Measurements from ENCODE around the gene JARID2. TPM values are rescaled to one million over a fixed set of nuclear protein-coding genes. Genes with fewer than 3 reads are reported as not detected.

Gene JARID2
- polyA plus RNA-seq (ENCODE audit: insufficient read length in 3 of 3) = 10 to 100 TPM; 26.8 to 28.2 (median 28.0) TPM

DNA sequence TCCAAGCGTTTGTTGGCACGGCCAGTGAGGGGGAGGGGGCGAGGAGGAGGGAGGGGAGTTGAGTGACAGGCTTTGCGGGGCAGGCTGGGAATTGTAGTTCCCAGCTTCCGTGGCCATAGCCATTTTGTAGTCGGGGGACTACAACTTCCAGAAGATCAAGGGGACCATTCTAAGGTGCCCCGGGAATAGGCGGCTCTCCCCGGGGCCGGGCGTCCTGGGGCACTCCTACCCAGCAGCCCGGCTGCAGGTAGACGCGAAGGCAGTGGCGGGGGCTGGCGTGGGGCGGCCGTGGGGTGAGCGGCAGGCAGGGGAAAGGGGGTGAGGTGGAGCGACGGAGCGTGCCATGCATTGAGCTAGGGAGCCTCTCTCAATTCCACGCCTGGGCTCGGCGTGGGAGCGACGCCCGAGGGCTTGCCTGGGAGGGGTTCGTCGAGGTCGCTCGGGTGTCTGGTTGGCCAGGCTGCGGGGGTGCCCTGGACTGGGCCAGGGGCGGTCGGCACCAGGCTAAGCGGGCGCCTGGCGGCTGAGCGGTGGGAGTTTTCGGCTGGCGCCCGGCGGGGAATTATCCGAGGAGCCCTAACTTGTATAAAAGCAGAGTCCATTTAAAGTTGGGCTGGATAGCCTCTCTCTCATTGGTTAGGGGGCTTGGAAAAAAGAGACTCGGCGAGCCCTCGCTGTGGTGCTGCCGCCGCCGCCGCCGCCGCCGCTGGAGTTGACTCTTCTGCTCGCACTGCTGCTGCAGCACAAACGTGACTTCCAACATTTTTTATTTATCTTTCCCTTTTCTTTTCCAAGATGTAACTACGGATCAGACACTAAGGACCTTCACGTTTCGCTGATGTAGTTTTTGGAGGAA is at the start of gene JARID2:
JARID2 (plus strand) TSS at position 709 of the 856 bp plus-strand sequence. CDS start 471 bp downstream, outside the sequence.
- DNase-seq (ENCODE audit: low read depth in 3 of 3, low spot score in 2 of 3) = peak; percentile 95 to 98 (median 97)

DNA sequence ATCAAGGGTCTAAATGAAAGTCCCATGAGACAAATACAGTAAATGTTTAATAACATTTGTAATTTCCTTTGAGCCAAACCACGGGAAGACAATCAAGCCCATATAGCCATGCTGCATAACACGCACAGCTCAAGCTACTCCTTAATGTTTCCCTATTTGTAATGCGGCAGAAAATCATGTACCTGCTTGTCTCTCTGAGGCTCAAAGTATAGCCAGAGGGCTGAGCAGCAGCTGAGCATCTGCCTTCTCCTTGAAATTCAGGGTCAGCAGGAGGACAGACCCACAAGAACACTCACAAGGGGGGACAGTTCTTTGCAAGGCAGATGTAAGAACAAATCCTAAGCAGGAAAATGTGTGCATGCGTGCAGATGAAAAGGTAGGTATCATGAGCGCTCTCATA is 45.8 kb upstream of the JARID2 start:
- DNase-seq (ENCODE audit: low read depth in 3 of 3, low spot score in 2 of 3) = no peak

DNA sequence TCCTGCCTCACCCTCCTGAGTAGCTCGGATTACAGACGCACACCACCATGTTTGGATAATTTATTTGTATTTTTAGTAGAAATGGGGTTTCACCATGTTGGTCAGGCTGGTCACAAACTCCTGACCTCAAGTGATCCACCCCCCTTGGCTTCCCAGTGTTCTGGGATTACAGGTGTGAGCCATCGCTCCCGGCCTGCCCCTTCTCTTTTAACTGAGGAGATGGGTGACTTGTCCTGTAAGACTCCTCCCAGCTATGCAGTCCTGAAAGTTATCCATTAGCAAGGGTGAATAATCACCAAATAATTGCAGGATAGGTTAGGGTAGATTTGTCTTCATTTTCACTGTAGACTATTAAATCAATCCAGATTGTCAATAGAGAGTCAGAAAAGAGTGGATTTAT is 40.5 kb upstream of the JARID2 start:
- DNase-seq (ENCODE audit: low read depth in 3 of 3, low spot score in 2 of 3) = no peak

GRCh38 chr6:15206887-15207286 is 39.0 kb upstream of the JARID2 start:
- no peak for DNase-seq (ENCODE audit: low read depth in 3 of 3, low spot score in 2 of 3)

DNA sequence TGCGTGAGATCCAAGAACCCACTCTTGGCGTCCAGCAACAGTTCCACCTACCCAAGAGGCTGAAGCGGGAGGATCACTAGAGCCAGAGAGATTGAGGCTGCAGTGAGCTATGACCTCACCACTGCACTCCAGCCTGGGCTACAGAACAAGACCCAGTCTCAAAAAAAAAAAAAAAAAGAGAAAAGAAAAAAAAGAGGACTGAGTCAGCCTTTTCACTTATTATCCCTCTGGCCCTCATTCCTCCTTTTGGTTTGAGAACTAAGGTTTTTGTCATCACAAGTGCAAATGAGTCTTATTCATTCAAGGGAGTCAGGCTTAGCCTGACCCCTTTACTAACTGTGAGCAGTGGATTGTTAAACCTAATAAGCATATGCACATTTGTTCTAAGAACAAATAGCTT is 37.9 kb upstream of the JARID2 start:
- no peak for DNase-seq (ENCODE audit: low read depth in 3 of 3, low spot score in 2 of 3)

DNA sequence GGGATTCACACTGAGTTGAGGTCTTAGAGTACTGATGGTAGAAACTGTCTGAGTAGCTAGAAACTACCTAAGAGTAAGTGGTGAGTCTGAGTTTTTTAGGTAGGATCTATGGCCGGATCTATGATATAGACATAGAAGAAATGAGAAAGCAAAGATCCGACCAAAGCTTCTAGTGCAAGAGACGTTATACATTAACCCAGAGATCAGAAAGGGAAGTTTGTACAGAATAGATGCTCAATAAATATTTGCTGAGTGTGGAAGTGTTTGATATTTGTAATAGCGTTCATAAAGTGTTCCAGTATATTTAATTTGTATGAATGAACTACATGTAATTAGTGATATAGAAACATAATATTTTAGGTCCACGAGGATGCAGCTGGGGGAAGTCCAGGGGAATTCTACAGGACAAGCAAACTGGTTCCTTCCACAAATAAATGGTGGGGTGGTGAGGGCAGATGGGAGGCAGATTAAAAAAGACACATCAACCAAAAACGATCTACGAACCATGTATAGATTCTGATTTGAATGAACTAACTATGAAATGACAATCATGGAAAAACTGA is 31.9 kb upstream of the JARID2 start:
- no peak for DNase-seq (ENCODE audit: low read depth in 3 of 3, low spot score in 2 of 3)

- no peak for DNase-seq (ENCODE audit: low read depth in 3 of 3, low spot score in 2 of 3)
Observed at GRCh38 chr6:15218401-15218800, 27.5 kb upstream of the JARID2 start.

DNA sequence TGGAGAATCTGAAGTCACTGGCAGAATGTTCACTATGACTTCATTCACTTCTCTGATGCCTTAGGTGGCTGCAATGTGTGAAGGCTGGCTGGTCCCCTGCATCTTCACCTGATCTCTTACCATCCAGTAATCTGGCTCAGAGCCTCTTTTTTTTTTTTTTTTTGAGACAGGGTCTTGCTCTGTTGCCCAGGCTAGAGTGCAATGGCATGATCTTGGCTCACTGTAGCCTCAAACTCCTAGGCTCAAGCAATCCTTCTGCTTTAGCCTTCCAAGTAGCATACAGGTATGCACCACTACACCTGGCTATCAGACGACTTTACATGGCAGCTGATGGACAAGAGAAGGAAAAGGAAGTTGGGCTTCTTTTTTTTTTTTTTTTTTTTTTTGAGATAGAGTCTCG is 25.8 kb upstream of the JARID2 start:
- DNase-seq (ENCODE audit: low read depth in 3 of 3, low spot score in 2 of 3) = no peak

DNA sequence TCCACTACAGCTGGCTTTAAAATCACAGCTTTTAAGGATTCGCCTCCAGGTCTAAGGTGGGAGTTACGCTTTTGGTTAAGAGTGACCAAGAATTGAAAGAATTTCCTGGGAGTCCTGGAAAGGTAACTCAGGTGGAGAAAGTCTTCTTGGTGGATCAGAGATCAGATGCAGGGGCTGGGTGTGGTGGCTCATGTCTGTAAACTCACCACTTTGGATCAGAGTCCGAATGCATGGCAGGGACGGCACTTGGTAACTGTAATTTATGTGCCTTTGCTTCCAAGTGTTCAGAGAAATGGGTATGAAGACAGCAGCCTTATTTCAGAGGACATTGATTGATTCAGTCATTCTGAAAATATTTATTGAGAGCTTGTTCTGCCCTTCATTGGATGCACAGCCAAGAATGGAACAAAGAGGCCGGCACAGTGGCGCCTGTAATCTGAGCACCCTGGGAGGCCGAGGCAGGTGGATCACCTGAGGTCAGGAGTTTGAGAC is 18.0 kb upstream of the JARID2 start:
- no peak for DNase-seq (ENCODE audit: low read depth in 3 of 3, low spot score in 2 of 3)

GRCh38 chr6:15230827-15231226 is 15.0 kb upstream of the JARID2 start:
- DNase-seq (ENCODE audit: low read depth in 3 of 3, low spot score in 2 of 3) = no peak

- DNase-seq (ENCODE audit: low read depth in 3 of 3, low spot score in 2 of 3) = no peak
Observed at GRCh38 chr6:15232836-15233510, 12.9 kb upstream of the JARID2 start.

DNA sequence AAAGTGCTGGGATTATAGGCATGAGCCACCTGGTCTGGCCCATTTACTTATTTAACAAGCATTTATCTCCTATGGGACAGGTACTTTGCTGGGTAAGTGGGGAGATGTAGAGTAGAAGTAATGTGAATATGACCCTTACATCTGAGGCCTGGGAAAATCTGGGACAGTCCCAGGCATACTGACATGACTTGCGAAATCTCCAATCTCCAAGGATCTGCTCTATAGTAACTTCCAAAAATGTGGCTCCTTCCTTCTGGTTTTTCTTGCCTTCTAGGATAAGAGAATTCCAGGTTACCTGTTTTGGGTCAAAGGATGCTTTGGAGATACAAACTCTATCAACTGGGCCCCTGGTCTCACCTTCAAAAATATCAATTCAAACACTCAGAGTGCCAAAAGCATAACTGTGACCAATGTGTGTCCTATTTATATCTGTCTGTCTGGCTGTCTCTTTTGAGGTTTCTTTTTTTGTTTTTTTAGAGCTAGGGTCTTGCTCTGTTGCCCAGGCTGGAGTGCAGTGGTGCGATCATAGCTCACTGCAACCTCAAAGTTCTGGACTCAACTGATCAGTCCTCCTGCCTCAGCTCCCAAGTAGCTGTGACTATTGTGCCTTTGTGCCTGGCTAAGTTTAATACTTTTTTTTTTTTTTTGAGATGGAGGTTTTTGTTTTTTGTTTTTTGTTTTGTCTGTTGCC is 11.7 kb upstream of the JARID2 start:
- no peak for DNase-seq (ENCODE audit: low read depth in 3 of 3, low spot score in 2 of 3)

DNA sequence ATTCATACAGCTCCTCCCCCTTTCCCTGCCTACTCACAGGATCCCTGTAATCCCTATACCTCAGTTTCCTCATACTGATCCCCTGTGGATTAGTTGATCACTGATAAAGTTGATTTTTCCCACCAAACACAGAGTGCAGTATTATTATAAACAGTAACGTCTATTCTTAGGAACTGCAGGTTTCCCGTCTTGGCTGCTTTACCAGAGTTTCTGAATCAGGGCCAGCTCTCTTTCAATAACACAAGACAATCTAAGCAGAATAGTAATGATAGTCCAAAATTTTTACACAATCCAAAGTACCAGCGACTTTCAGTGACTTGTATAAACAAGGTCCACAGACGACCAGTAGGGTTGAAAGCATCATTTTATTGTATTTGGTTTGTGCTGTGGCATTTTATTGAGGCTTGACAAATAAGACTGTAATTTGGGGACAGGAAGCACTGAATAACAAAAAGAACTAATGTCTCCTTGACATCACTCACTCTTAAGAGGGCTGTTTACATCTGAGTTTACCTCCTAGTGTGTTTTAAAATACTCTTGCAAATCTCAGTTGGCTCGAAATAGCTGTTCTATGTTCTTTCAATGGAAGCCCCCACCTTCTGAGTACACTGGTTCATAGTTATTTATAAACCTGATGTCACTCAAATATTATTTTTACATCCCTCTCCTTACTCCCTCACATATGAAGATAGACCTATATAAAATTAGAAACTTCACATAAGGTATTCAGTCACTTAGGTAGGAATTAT is 6.1 kb upstream of the JARID2 start:
- no peak for DNase-seq (ENCODE audit: low read depth in 3 of 3, low spot score in 2 of 3)

DNA sequence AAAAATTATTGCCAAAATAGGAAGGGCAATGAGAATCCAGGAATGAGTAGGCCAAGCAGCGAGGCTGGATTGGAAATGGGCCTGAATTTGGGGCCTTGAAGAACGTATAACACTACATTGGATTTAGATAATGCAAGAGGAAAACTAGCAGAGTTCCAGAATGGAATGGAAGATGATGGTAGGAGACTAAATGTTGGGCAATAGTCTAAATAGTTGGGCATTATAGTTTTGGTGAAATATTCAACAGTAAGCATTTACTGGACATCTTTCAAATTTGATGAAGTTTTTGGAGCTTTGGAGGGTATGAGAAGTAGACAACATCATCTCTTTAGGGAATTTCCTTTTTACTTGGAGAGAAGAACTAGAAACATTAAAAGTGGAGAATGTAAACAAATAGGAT is 3.4 kb upstream of the JARID2 start:
- no peak for DNase-seq (ENCODE audit: low read depth in 3 of 3, low spot score in 2 of 3)

GRCh38 chr6:15242937-15243614 is 2.8 kb upstream of the JARID2 start:
- no peak for DNase-seq (ENCODE audit: low read depth in 3 of 3, low spot score in 2 of 3)

- DNase-seq (ENCODE audit: low read depth in 3 of 3, low spot score in 2 of 3) = no peak
Observed at GRCh38 chr6:15243910-15244619, 1.8 kb upstream of the JARID2 start.

GRCh38 chr6:15244620-15245360 is 1.1 kb upstream of the JARID2 start:
- DNase-seq (ENCODE audit: low read depth in 3 of 3, low spot score in 2 of 3) = peak in 1 of 3 donors; percentile 44

GRCh38 chr6:15246217-15246665 is 372 bp downstream of the JARID2 start:
- no peak for DNase-seq (ENCODE audit: low read depth in 3 of 3, low spot score in 2 of 3)

Measured in right renal cortex interstitium (tissue), 3 donors.